Myocyte (in vitro differentiated cells): ENCODE measurements around the gene EEPD1. TPM values are rescaled to one million over a fixed set of nuclear protein-coding genes. Genes with fewer than 3 reads are reported as not detected.

ENCODE experiments used
- DNase-seq: peaks from one replicate; pipeline ENCODE4 v3.0.0-alpha.2; 2012; ENCODE audit warnings: low read depth
- total RNA-seq: library from RNA; depleted of rRNA; stranded (reverse); fragments of >200 nt; gene quantifications from 2 replicates; pipeline ENCODE4 v1.2.3, GENCODE V29; 2014

EEPD1 gene
- total RNA-seq, 1 donor from 2014 or later: 5.6 TPM

GRCh38 chr7:36154255-36155212 is 1.5 kb downstream of the EEPD1 start:
- DNase-seq: no peak

- DNase-seq: peak; percentile 28
These were observed 2.8 kb downstream of the EEPD1 start for GRCh38 chr7:36155811-36156361.

- no peak for DNase-seq
These were observed 4.7 kb downstream of the EEPD1 start for GRCh38 chr7:36157527-36158320.

- DNase-seq: no peak
These were observed 5.2 kb downstream of the EEPD1 start for GRCh38 chr7:36158321-36158605.

GRCh38 chr7:36159618-36160017 is 6.6 kb downstream of the EEPD1 start:
- no peak for DNase-seq

GRCh38 chr7:36160313-36160712 is 7.3 kb downstream of the EEPD1 start:
- DNase-seq: no peak

GRCh38 chr7:36161996-36162395 is 8.9 kb downstream of the EEPD1 start:
- no peak for DNase-seq

GRCh38 chr7:36165059-36165458 is 12.0 kb downstream of the EEPD1 start:
- no peak for DNase-seq

- no peak for DNase-seq
These were observed 12.7 kb downstream of the EEPD1 start for GRCh38 chr7:36165802-36166201.

GRCh38 chr7:36167403-36168050 is 14.5 kb downstream of the EEPD1 start:
- DNase-seq: no peak

GRCh38 chr7:36171503-36171902 is 18.4 kb downstream of the EEPD1 start:
- DNase-seq: no peak

GRCh38 chr7:36175886-36176285 is 22.8 kb downstream of the EEPD1 start:
- DNase-seq: no peak

GRCh38 chr7:36176697-36177096 is 23.6 kb downstream of the EEPD1 start:
- no peak for DNase-seq

GRCh38 chr7:36180121-36180520 is 27.1 kb downstream of the EEPD1 start:
- DNase-seq: peak; percentile 75

- no peak for DNase-seq
These were observed 28.6 kb downstream of the EEPD1 start for GRCh38 chr7:36181668-36182067.

GRCh38 chr7:36182854-36183604 is 30.0 kb downstream of the EEPD1 start:
- no peak for DNase-seq

- DNase-seq: no peak
These were observed 32.0 kb downstream of the EEPD1 start for GRCh38 chr7:36185092-36185491.

GRCh38 chr7:36185756-36186155 is 32.7 kb downstream of the EEPD1 start:
- DNase-seq: no peak

GRCh38 chr7:36186359-36187121 is 33.5 kb downstream of the EEPD1 start:
- no peak for DNase-seq

- peak; percentile 74 for DNase-seq
These were observed 35.2 kb downstream of the EEPD1 start for GRCh38 chr7:36188266-36188665.
